Peyer's patch (tissue), 4 donors: ENCODE results near the gene TM2D3. TPM values are rescaled to one million over a fixed set of nuclear protein-coding genes. Genes with fewer than 3 reads are reported as not detected.

Experiments
- DNase-seq, 3 donors: peaks; one replicate each; pipeline ENCODE4 v3.0.0-alpha.2; 2017 to 2019
- H3K27ac ChIP-seq, 4 donors: fragments of 200-600 bp; sonication (generic); one replicate each; pipeline ENCODE4 v1.5.1; 2016 to 2019
- H3K27me3 ChIP-seq, 2 donors: fragments of 200-600 bp; sonication (generic); one replicate each; pipeline ENCODE4 v1.5.1; 2019
- H3K36me3 ChIP-seq, 3 donors: fragments of 200-600 bp; sonication (generic); one replicate each; pipeline ENCODE4 v1.5.1; 2016 to 2019
- H3K4me1 ChIP-seq, 4 donors: fragments of 200-600 bp; sonication (generic); one replicate each; pipeline ENCODE4 v1.5.1; 2016 to 2019
- H3K4me3 ChIP-seq, 4 donors: fragments of 200-600 bp; sonication (generic); 1 replicate in 3 of 4; 2 replicates in 1 of 4; pipeline ENCODE4 v1.5.1; 2016 to 2019; ENCODE audit warnings: mild to moderate bottlenecking in 1 of 4
- H3K9me3 ChIP-seq, 4 donors: fragments of 200-600 bp; sonication (generic); one replicate each; pipeline ENCODE4 v1.5.1; 2016 to 2019; ENCODE audit warnings: mild to moderate bottlenecking in 1 of 4
- CTCF ChIP-seq, 6 experiments: fragments of 450-650 bp in 4 of 6; fragments of 200-600 bp in 2 of 6; sonication (generic) in 1 of 6; IDR thresholded peaks; one replicate each; pipeline ENCODE4 v1.5.1; 2017 to 2019; ENCODE audit warnings: antibody characterized with exemption in 6 of 6, mild to moderate bottlenecking in 3 of 6, moderate library complexity in 1 of 6
- POLR2A ChIP-seq, 2 donors: fragments of 450-650 bp; IDR thresholded peaks; one replicate each; pipeline ENCODE4 v1.5.1; 2017; ENCODE audit warnings: antibody characterized with exemption in 2 of 2, mild to moderate bottlenecking in 2 of 2, moderate library complexity in 2 of 2
- total RNA-seq, 4 donors: library from RNA; depleted of rRNA; stranded (reverse); fragments of >200 nt; gene quantifications; one replicate each; pipeline ENCODE4 v1.1.0, GENCODE V29; 2016

TM2D3 gene
- total RNA-seq, 4 donors from 2014 or later = 20.8 to 99.9 (median 28.5) TPM

DNA sequence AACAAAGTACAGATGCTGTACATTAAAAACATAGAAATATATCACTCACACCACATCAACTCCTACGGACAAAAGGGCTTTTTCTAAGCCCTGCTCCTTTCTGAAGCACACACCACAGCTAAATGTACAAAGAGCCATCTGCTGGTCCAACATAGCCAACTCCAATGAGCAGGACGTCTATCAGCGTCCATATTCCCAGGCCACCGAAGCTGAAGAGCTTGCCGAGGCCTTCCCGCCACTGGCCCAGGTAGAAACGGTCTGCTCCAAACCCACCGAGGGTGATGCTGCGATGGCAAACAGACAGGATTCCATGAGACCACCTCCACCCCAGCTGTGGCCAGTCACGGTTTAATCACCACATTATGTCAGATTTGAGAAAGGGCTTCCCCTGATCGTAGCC, 9.8 kb downstream of the TM2D3 start:
- Histone ChIP-seq H3K27me3 (no peaks in the 10 kb centered on the region), H3K4me3 (no peak overlapping the region), H3K27ac (peak overlapping the region in 3 of 4 donors; percentile 9 to 50 (median 35)), H3K4me1 (peaks cover 0 to 17% (median 3%) of the 10 kb centered on the region in 4 donors), H3K36me3 (peaks cover 0 to 63% (median 0%) of the 10 kb centered on the region in 3 donors), H3K9me3 (no peaks in the 10 kb centered on the region)
- no peak for DNase-seq
- TF ChIP-seq POLR2A (IDR thresholded peaks at IDR 0.05) = no peak
- peak in 1 of 6 experiments; percentile 15 for TF ChIP-seq CTCF (IDR thresholded peaks at IDR 0.05)

DNA sequence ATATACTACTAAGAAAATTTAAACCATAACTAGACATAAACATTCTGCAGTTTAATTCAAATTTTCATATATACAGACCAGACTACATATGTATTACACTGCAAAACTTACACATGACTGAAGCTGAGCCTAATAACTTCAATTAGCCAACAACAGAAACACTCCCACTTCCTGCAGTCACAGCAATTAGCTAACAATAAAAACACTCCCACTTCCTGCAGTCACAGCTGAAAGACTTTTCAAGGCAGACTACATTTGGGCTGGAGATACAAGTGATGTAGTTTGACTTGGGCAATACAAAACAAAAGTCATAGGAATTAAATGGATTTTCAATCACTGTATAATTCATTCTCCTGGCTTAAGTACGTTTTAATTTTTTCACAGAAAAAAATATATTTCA, 10.3 kb downstream of the TM2D3 start:
- H3K27me3 ChIP-seq = no peaks in the 10 kb centered on the region
- H3K27ac ChIP-seq = peak overlapping the region in 3 of 4 donors; percentile 9 to 50 (median 35)
- TF ChIP-seq CTCF (IDR thresholded peaks at IDR 0.05) (no peak), POLR2A (IDR thresholded peaks at IDR 0.05) (no peak)
- no peaks in the 10 kb centered on the region for H3K9me3 ChIP-seq
- DNase-seq = no peak
- peaks cover 0 to 17% (median 3%) of the 10 kb centered on the region in 4 donors for H3K4me1 ChIP-seq
- no peak overlapping the region for H3K4me3 ChIP-seq
- peaks cover 0 to 58% (median 0%) of the 10 kb centered on the region in 3 donors for H3K36me3 ChIP-seq

DNA sequence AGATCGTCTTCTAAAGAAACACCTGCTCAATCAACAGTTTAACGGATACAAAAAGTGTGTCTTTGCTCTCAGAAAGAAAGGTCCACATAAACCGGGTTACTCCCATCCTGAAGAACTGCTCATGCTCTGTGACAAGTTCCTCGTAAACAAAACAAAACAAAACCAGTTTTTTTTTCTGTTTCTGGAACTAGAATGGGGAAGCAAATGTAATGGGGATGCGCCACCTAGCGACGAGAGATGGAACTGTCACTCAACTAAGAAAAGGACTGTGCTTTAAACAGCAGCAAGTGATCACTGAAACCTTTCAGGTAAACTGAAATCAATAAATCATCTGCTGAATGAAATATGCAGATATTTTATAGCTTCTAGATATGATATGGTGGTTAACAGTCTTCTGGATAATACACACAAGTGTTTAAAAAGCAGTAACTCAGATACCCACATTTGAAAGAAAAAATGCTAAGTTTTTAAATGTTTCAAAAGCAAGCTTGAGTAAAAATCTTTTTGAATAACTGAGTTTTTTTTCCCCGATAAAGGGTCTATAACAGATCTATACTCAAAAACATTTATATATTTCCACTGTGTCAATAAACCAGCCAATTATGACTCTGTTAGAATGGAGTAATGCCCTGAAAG, 10.9 kb downstream of the TM2D3 start:
- Histone ChIP-seq H3K4me1 (peaks cover 0 to 17% (median 3%) of the 10 kb centered on the region in 4 donors), H3K9me3 (no peaks in the 10 kb centered on the region), H3K27me3 (no peaks in the 10 kb centered on the region), H3K27ac (peak overlapping the region in 3 of 4 donors; percentile 28 to 50 (median 35)), H3K36me3 (peaks cover 0 to 52% (median 0%) of the 10 kb centered on the region in 3 donors), H3K4me3 (no peak overlapping the region)
- DNase-seq = peak; percentile 69 to 92 (median 78)
- TF ChIP-seq POLR2A (IDR thresholded peaks at IDR 0.05) (no peak), CTCF (IDR thresholded peaks at IDR 0.05) (peak; percentile 91 to 97 (median 96))

DNA sequence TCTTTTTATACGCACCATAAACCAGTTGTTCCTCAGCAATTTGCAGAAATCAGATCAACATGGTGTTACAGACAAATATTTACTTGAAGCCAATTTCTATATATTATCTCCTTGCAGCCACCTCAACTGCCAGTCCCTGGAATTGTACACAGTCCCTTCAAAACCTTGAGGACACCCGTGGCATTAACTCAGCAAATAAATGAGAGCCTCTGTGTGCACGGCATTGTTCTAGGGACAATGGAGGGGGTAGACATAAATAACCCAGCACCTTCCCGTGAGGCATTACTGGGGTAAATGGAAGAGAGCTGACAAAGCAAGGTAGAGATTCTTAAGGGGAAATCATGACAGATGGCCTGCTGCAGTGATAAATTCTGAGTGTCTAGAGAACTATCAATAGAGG, 12.5 kb downstream of the TM2D3 start:
- TF ChIP-seq POLR2A (IDR thresholded peaks at IDR 0.05) = no peak
- no peak for TF ChIP-seq CTCF (IDR thresholded peaks at IDR 0.05)
- no peak for DNase-seq
- Histone ChIP-seq H3K27me3 (no peaks in the 10 kb centered on the region), H3K4me3 (no peak overlapping the region), H3K36me3 (peaks cover 0 to 36% (median 0%) of the 10 kb centered on the region in 3 donors), H3K27ac (no peak overlapping the region), H3K4me1 (peaks cover 0 to 17% (median 3%) of the 10 kb centered on the region in 4 donors), H3K9me3 (no peaks in the 10 kb centered on the region)

- Histone ChIP-seq H3K27ac (no peak overlapping the region), H3K27me3 (no peaks in the 10 kb centered on the region), H3K9me3 (no peaks in the 10 kb centered on the region), H3K36me3 (peaks cover 0 to 22% (median 0%) of the 10 kb centered on the region in 3 donors), H3K4me1 (peaks cover 0 to 17% (median 3%) of the 10 kb centered on the region in 4 donors), H3K4me3 (no peak overlapping the region)
- TF ChIP-seq CTCF (IDR thresholded peaks at IDR 0.05) (no peak), POLR2A (IDR thresholded peaks at IDR 0.05) (no peak)
- DNase-seq = no peak
Observed at GRCh38 chr15:101637919-101638318, 14.3 kb downstream of the TM2D3 start.
